Fibroblast of skin of left quadriceps (primary cell): ENCODE data around the gene FEZ2.

ENCODE experiments used
- DNase-seq, 2 experiments: peaks; one replicate each; pipeline ENCODE4 v3.0.0-alpha.2; 2013; ENCODE audit warnings: low read depth in 2 of 2

Gene FEZ2

GRCh38 chr2:36530178-36530982 is 67.6 kb downstream of the FEZ2 start:
- DNase-seq, result peak; percentile 59 to 65

- no peak for DNase-seq
Measured at GRCh38 chr2:36528766-36529392, 69.1 kb downstream of the FEZ2 start.

- no peak for DNase-seq
Measured at GRCh38 chr2:36528274-36528673, 69.7 kb downstream of the FEZ2 start.

- no peak for DNase-seq
Measured at GRCh38 chr2:36526226-36526625, 71.7 kb downstream of the FEZ2 start.

- no peak for DNase-seq
Measured at GRCh38 chr2:36525245-36525644, 72.7 kb downstream of the FEZ2 start.

- DNase-seq, result no peak
Measured at GRCh38 chr2:36523153-36523552, 74.8 kb downstream of the FEZ2 start.

GRCh38 chr2:36520431-36520830 is 77.5 kb downstream of the FEZ2 start:
- DNase-seq, result no peak

GRCh38 chr2:36516136-36516870 is 81.7 kb downstream of the FEZ2 start:
- peak; percentile 69 to 74 for DNase-seq

- DNase-seq, result no peak
Measured at GRCh38 chr2:36515538-36515937, 82.4 kb downstream of the FEZ2 start.

- DNase-seq, result no peak
Measured at GRCh38 chr2:36513661-36514060, 84.3 kb downstream of the FEZ2 start.

- DNase-seq, result no peak
Measured at GRCh38 chr2:36512705-36513104, 85.3 kb downstream of the FEZ2 start.

- DNase-seq, result no peak
Measured at GRCh38 chr2:36511858-36512603, 85.9 kb downstream of the FEZ2 start.

- no peak for DNase-seq
Measured at GRCh38 chr2:36509075-36509474, 88.9 kb downstream of the FEZ2 start.

- peak; percentile 40 to 43 for DNase-seq
Measured at GRCh38 chr2:36507408-36507812, 90.6 kb downstream of the FEZ2 start.
